Activated CD4-positive, alpha-beta T cell treated with anti-CD3 and anti-CD28 coated beads for 36 hours (primary cell): ENCODE results near the gene PRDX3. TPM values are rescaled to one million over a fixed set of nuclear protein-coding genes. Genes with fewer than 3 reads are reported as not detected.
A peak's percentile ranks its signal among the peaks of the same experiment; 100 is the strongest.
"Not testable (repeated sequence)": the region's sequence is repeated elsewhere in the genome, so short reads cannot be mapped to it uniquely, and the experiment has no call there.

Experiments used
- ATAC-seq: fragments of 200-7000 bp; cut with Tn5 transposase; one replicate; pipeline ENCODE4 v1.10.0; 2021; ENCODE audit warnings: mild to moderate bottlenecking, moderate library complexity
- CTCF ChIA-PET: fragments of 350-600 bp; sonication (Branson Sonifier 250); formaldehyde crosslinking; loops from one replicate; lab custom pipeline; 2021; ENCODE audit warnings: antibody characterized with exemption; lab: Charles Lee
- POLR2A ChIA-PET: fragments of 350-600 bp; sonication (Branson Sonifier 250); formaldehyde crosslinking; loops from one replicate; lab custom pipeline; 2021; ENCODE audit warnings: antibody characterized with exemption, inconsistent platforms; lab: Charles Lee
- DNase-seq: peaks from one replicate; pipeline ENCODE4 v3.0.0-alpha.2; 2020
- H3K27ac Mint-ChIP-seq: one replicate; pipeline ENCODE4 v1.8.0; 2021; ENCODE audit warnings: mixed read lengths
- H3K27me3 Mint-ChIP-seq: one replicate; pipeline ENCODE4 v1.8.0; 2021; ENCODE audit warnings: mixed read lengths
- H3K36me3 Mint-ChIP-seq: one replicate; pipeline ENCODE4 v1.8.0; 2021; ENCODE audit warnings: low read depth, mixed read lengths
- H3K4me1 Mint-ChIP-seq: one replicate; pipeline ENCODE4 v1.8.0; 2021; ENCODE audit warnings: mixed read lengths
- H3K4me3 Mint-ChIP-seq: one replicate; pipeline ENCODE4 v1.8.0; 2021; ENCODE audit warnings: mild to moderate bottlenecking, moderate library complexity, mixed read lengths
- H3K9me3 Mint-ChIP-seq: one replicate; pipeline ENCODE4 v1.8.0; 2021; ENCODE audit warnings: low read depth, mixed read lengths
- intact Hi-C, 2 experiments: fragments of 100-400 bp; cut with DNase I in 1 of 2; cut with micrococcal nuclease in 1 of 2; formaldehyde crosslinking; loops; one replicate each; pipeline versions ENCODE4 v1.14.2 to v1.15.1; 2022 to 2024; cut with DNase I, micrococcal nuclease
- total RNA-seq, 2 experiments: library from RNA; stranded (reverse); gene quantifications; one replicate each; pipeline ENCODE4 v1.2.3, GENCODE V29; 2021

PRDX3 gene
- total RNA-seq, 2 experiments from 2014 or later = 160 to 217 TPM

GRCh38 chr10:119140603-119141245 is 37.9 kb downstream of the PRDX3 start:
- H3K27ac Mint-ChIP-seq = no peak overlapping the region
- no peaks in the 10 kb centered on the region for H3K27me3 Mint-ChIP-seq
- H3K36me3 Mint-ChIP-seq = peaks cover 38% of the 10 kb centered on the region
- ATAC-seq = no peak
- ChIA-PET CTCF (no interaction called here), POLR2A (no interaction called here)
- DNase-seq = no peak
- no peaks in the 10 kb centered on the region for H3K9me3 Mint-ChIP-seq
- no peak overlapping the region for H3K4me3 Mint-ChIP-seq
- H3K4me1 Mint-ChIP-seq = peaks cover 8% of the 10 kb centered on the region
- intact Hi-C loops = no loop called here

- H3K9me3 Mint-ChIP-seq = no peaks in the 10 kb centered on the region
- peaks cover 14% of the 10 kb centered on the region for H3K4me1 Mint-ChIP-seq
- ChIA-PET CTCF (interaction anchor here (0.6 to 1.9 kb wide), 5 partner anchors 9 to 306 kb away, joined by 3 to 4 read pairs (median 3); no protein-coding TSS in a partner anchor), POLR2A (interaction anchor here (0.6 to 0.9 kb wide), 2 partner anchors 36 to 86 kb away, joined by 4 to 5 read pairs; no protein-coding TSS in a partner anchor)
- DNase-seq = peak; percentile 73
- peak overlapping the region; percentile 14 for H3K27ac Mint-ChIP-seq
- H3K27me3 Mint-ChIP-seq = no peaks in the 10 kb centered on the region
- ATAC-seq = peak; percentile 76
- intact Hi-C loops = loop anchor here in 1 of 2 experiments (1.0 to 10.0 kb wide), 3 partner anchors 59 to 515 kb away; partner anchors contain the start of gene BAG3
- H3K4me3 Mint-ChIP-seq = no peak overlapping the region
- peaks cover 38% of the 10 kb centered on the region for H3K36me3 Mint-ChIP-seq
These were observed 39.0 kb downstream of the PRDX3 start for GRCh38 chr10:119139464-119140067.

- intact Hi-C loops = loop anchor here in 1 of 2 experiments (1.0 to 10.0 kb wide), 3 partner anchors 60 to 516 kb away; partner anchors contain the start of gene BAG3
These were observed 40.0 kb downstream of the PRDX3 start for GRCh38 chr10:119138346-119139306.

GRCh38 chr10:119137878-119138277 is 40.7 kb downstream of the PRDX3 start:
- H3K9me3 Mint-ChIP-seq, H3K4me3 Mint-ChIP-seq, H3K27ac Mint-ChIP-seq, POLR2A ChIA-PET, DNase-seq, H3K27me3 Mint-ChIP-seq, ATAC-seq: not testable (repeated sequence)
- intact Hi-C loops = loop anchor here in 1 of 2 experiments (2.0 to 10.0 kb wide), 2 partner anchors 61 to 517 kb away; partner anchors contain the start of gene BAG3
- CTCF ChIA-PET = interaction anchor here (0.6 to 1.1 kb wide), 3 partner anchors 27 to 46 kb away, joined by 3 to 4 read pairs (median 3); partner anchors contain the start of gene SFXN4
- Mint-ChIP-seq H3K4me1 (peaks cover 27% of the 10 kb centered on the region), H3K36me3 (peaks cover 42% of the 10 kb centered on the region)

More at GRCh38 chr10:119138346-119139306, 40.0 kb downstream of the PRDX3 start:
- Mint-ChIP-seq H3K4me3 (no peak overlapping the region), H3K27me3 (no peaks in the 10 kb centered on the region), H3K4me1 (peaks cover 20% of the 10 kb centered on the region), H3K27ac (peak overlapping the region; percentile 14), H3K9me3 (no peaks in the 10 kb centered on the region), H3K36me3 (peaks cover 40% of the 10 kb centered on the region)
- ATAC-seq (no peak), DNase-seq (no peak)
- POLR2A ChIA-PET = interaction anchor here (0.9 kb wide), 1 partner anchor 37 kb away, joined by 5 read pairs; no protein-coding TSS in a partner anchor
- CTCF ChIA-PET = interaction anchor here (0.6 to 1.9 kb wide), 5 partner anchors 26 to 307 kb away, joined by 3 to 4 read pairs (median 3); partner anchors contain the start of gene SFXN4

GRCh38 chr10:119136084-119136483 is 42.5 kb downstream of the PRDX3 start:
- intact Hi-C loops = loop anchor here in 1 of 2 experiments (10.0 kb wide), 1 partner anchor 519 kb away; the partner anchor contains the start of gene BAG3
- CTCF ChIA-PET = interaction anchor here (0.6 to 1.0 kb wide), 2 partner anchors 62 to 138 kb away, joined by 3 to 6 read pairs; no protein-coding TSS in a partner anchor
- H3K27me3 Mint-ChIP-seq = no peaks in the 10 kb centered on the region
- ATAC-seq (no peak), DNase-seq (no peak)
- H3K4me3 Mint-ChIP-seq = no peak overlapping the region
- H3K36me3 Mint-ChIP-seq = peaks cover 48% of the 10 kb centered on the region
- no peak overlapping the region for H3K27ac Mint-ChIP-seq
- H3K9me3 Mint-ChIP-seq = no peaks in the 10 kb centered on the region
- POLR2A ChIA-PET = interaction anchor here (0.6 kb wide), 1 partner anchor 344 kb away, joined by 3 read pairs; no protein-coding TSS in a partner anchor
- peaks cover 44% of the 10 kb centered on the region for H3K4me1 Mint-ChIP-seq

GRCh38 chr10:119135513-119135881 is 43.1 kb downstream of the PRDX3 start:
- H3K36me3 Mint-ChIP-seq = peaks cover 49% of the 10 kb centered on the region
- H3K27me3 Mint-ChIP-seq = no peaks in the 10 kb centered on the region
- H3K27ac Mint-ChIP-seq = peak overlapping the region; percentile 69
- DNase-seq (peak; percentile 46), ATAC-seq (peak; percentile 0)
- intact Hi-C loops = loop anchor here (1.0 to 10.0 kb wide), 2 partner anchors 41 to 519 kb away; partner anchors contain the start of gene BAG3 (in 1 of the 2)
- H3K4me1 Mint-ChIP-seq = peaks cover 49% of the 10 kb centered on the region
- no peak overlapping the region for H3K4me3 Mint-ChIP-seq
- ChIA-PET POLR2A (interaction anchor here (0.6 to 0.8 kb wide), 2 partner anchors 56 to 345 kb away, joined by 3 read pairs; no protein-coding TSS in a partner anchor), CTCF (interaction anchor here (0.6 to 1.0 kb wide), 2 partner anchors 63 to 139 kb away, joined by 3 to 6 read pairs; no protein-coding TSS in a partner anchor)
- no peaks in the 10 kb centered on the region for H3K9me3 Mint-ChIP-seq

GRCh38 chr10:119133949-119134348 is 44.7 kb downstream of the PRDX3 start:
- ChIA-PET POLR2A (no interaction called here), CTCF (no interaction called here)
- Mint-ChIP-seq H3K9me3 (no peaks in the 10 kb centered on the region), H3K27ac (peak overlapping the region; percentile 99), H3K27me3 (no peaks in the 10 kb centered on the region), H3K4me3 (no peak overlapping the region), H3K36me3 (peaks cover 49% of the 10 kb centered on the region), H3K4me1 (peaks cover 55% of the 10 kb centered on the region)
- intact Hi-C loops = loop anchor here (2.0 to 10.0 kb wide), 5 partner anchors 173 to 568 kb away; partner anchors contain the start of gene BAG3 (in 1 of the 2)
- DNase-seq = peak; percentile 72
- ATAC-seq = peak; percentile 20

- no peaks in the 10 kb centered on the region for H3K9me3 Mint-ChIP-seq
- H3K4me1 Mint-ChIP-seq = peaks cover 50% of the 10 kb centered on the region
- peaks cover 46% of the 10 kb centered on the region for H3K36me3 Mint-ChIP-seq
- peak overlapping the region; percentile 99 for H3K27ac Mint-ChIP-seq
- ATAC-seq = no peak
- intact Hi-C loops = loop anchor here (1.0 to 10.0 kb wide), 6 partner anchors 52 to 570 kb away; partner anchors contain the start of genes BAG3 (in 1 of the 2) and EIF3A (in 1 of the 2)
- H3K4me3 Mint-ChIP-seq = peak overlapping the region; percentile 78
- POLR2A ChIA-PET = interaction anchor here (0.6 to 0.8 kb wide), 4 partner anchors 53 to 738 kb away, joined by 3 to 7 read pairs (median 4); no protein-coding TSS in a partner anchor
- CTCF ChIA-PET = interaction anchor here (0.7 to 1.7 kb wide), 5 partner anchors 17 to 78 kb away, joined by 3 to 5 read pairs (median 3); partner anchors contain the start of gene GRK5
- no peaks in the 10 kb centered on the region for H3K27me3 Mint-ChIP-seq
- no peak for DNase-seq
These were observed 45.9 kb downstream of the PRDX3 start for GRCh38 chr10:119132521-119133345.

GRCh38 chr10:119131512-119132240 is 46.9 kb downstream of the PRDX3 start:
- Mint-ChIP-seq H3K27me3 (no peaks in the 10 kb centered on the region), H3K4me1 (peaks cover 50% of the 10 kb centered on the region), H3K36me3 (peaks cover 49% of the 10 kb centered on the region), H3K4me3 (peak overlapping the region; percentile 78), H3K27ac (peak overlapping the region; percentile 99), H3K9me3 (no peaks in the 10 kb centered on the region)
- DNase-seq (peak; percentile 75), ATAC-seq (peak; percentile 84)
- intact Hi-C loops = loop anchor here (1.0 to 10.0 kb wide), 11 partner anchors 27 to 571 kb away; partner anchors contain the start of genes EIF3A (in 2 of the 2), BAG3 (in 1 of the 2), DENND10 (in 1 of the 2) and PRDX3 (in 1 of the 2)
- ChIA-PET CTCF (interaction anchor here (0.6 to 1.7 kb wide), 12 partner anchors 8 to 432 kb away, joined by 3 to 5 read pairs (median 3); partner anchors contain the start of genes DENND10 and GRK5), POLR2A (interaction anchor here (0.5 to 1.1 kb wide), 8 partner anchors 11 to 739 kb away, joined by 3 to 7 read pairs (median 3); no protein-coding TSS in a partner anchor)
